ENCODE results near the gene UNC13C.

DNA sequence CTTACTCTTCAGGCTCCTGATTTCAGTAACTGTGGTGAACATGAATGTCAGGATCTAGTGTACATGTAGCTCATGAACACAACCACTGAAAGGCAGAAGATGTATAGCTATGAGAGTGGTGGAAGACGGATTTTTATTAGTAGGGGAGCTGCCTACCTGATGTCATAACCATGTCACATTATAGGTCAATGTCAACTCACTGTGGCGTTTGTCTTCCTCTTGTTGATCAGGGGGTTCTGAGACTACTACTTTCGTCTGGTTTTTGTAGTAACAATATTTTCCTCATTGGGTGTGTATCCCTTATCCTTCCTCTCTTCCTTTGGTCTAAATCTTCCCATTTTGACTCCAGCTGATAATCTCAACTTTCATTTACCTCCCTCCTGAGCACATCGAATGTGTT, 7.3 kb downstream of the UNC13C start:
- TF ChIP-seq, protein P1, sequence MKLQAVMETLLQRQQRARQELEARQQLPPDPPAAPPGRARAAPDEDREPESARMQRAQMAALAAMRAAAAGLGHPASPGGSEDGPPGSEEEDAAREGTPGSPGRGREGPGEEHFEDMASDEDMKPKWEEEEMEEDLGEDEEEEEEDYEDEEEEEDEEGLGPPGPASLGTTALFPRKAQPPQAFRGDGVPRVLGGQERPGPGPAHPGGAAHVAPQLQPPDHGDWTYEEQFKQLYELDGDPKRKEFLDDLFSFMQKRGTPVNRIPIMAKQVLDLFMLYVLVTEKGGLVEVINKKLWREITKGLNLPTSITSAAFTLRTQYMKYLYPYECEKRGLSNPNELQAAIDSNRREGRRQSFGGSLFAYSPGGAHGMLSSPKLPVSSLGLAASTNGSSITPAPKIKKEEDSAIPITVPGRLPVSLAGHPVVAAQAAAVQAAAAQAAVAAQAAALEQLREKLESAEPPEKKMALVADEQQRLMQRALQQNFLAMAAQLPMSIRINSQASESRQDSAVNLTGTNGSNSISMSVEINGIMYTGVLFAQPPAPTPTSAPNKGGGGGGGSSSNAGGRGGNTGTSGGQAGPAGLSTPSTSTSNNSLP (IDR thresholded peaks at IDR 0.05; ENCODE audit: low read depth, low read length) = no peak
- TF ChIP-seq HDAC6 (IDR thresholded peaks at IDR 0.05; ENCODE audit: low read depth, low read length) = no peak
- TF ChIP-seq NR2C2 (CRISPR knock-in tag; IDR thresholded peaks at IDR 0.05; ENCODE audit: borderline replicate concordance) = no peak
- no peak for TF ChIP-seq RERE (CRISPR knock-in tag; IDR thresholded peaks at IDR 0.05; ENCODE audit: low read depth)
- TF ChIP-seq, protein P2, sequence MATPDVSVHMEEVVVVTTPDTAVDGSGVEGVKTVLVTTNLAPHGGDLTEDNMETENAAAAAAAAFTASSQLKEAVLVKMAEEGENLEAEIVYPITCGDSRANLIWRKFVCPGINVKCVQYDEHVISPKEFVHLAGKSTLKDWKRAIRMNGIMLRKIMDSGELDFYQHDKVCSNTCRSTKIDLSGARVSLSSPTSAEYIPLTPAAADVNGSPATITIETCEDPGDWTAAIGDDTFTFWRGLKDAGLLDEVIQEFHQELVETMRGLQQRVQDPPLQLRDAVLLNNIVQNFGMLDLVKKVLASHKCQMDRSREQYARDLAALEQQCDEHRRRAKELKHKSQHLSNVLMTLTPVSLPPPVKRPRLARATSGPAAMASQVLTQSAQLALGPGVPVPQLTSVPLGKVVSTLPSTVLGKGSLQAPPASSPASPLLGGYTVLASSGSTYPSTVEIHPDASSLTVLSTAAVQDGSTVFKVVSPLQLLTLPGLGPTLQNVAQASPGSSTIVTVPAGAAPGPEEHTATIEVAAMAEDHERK (CRISPR knock-in tag; IDR thresholded peaks at IDR 0.05; ENCODE audit: low read depth) = no peak
- TF ChIP-seq POLR2A (IDR thresholded peaks at IDR 0.05; ENCODE audit: insufficient read depth in 1 of 2, low read depth in 2 of 2, low read length in 2 of 2) = no peak
- no peak for TF ChIP-seq MAZ (IDR thresholded peaks at IDR 0.05; ENCODE audit: borderline replicate concordance, low read depth, low read length)
- TF ChIP-seq MAZ (CRISPR knock-in tag; IDR thresholded peaks at IDR 0.05; ENCODE audit: low read depth) = no peak
- TF ChIP-seq, protein P3, sequence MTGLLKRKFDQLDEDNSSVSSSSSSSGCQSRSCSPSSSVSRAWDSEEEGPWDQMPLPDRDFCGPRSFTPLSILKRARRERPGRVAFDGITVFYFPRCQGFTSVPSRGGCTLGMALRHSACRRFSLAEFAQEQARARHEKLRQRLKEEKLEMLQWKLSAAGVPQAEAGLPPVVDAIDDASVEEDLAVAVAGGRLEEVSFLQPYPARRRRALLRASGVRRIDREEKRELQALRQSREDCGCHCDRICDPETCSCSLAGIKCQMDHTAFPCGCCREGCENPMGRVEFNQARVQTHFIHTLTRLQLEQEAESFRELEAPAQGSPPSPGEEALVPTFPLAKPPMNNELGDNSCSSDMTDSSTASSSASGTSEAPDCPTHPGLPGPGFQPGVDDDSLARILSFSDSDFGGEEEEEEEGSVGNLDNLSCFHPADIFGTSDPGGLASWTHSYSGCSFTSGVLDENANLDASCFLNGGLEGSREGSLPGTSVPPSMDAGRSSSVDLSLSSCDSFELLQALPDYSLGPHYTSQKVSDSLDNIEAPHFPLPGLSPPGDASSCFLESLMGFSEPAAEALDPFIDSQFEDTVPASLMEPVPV (CRISPR knock-in tag; IDR thresholded peaks at IDR 0.05) = no peak
- no peak for TF ChIP-seq CTCF (CRISPR knock-in tag; IDR thresholded peaks at IDR 0.05)
- no peak for TF ChIP-seq ZKSCAN8 (CRISPR knock-in tag; IDR thresholded peaks at IDR 0.05; ENCODE audit: borderline replicate concordance)
- no peak for TF ChIP-seq PRDM4 (CRISPR knock-in tag; IDR thresholded peaks at IDR 0.05; ENCODE audit: borderline replicate concordance)
- TF ChIP-seq ZNF431 (CRISPR knock-in tag; IDR thresholded peaks at IDR 0.05; ENCODE audit: borderline replicate concordance, low read depth) = no peak
- no peak for TF ChIP-seq HMG20B (CRISPR knock-in tag; conservative IDR thresholded peaks at IDR 0.05)
- TF ChIP-seq JUND (CRISPR knock-in tag; IDR thresholded peaks at IDR 0.05) = no peak
